DOHH2 (cell line): ENCODE data around the gene KIF26B.

ENCODE experiments used
- H3F3A ChIP-seq: fragments of 200-600 bp; sonication (generic), shearing (Covaris generic); 2 replicates; pipeline ENCODE4 v1.6.0; 2016; ENCODE audit warnings: antibody characterized with exemption, mild to moderate bottlenecking; ENCODE audit not compliant: control insufficient read depth, insufficient read depth
- H3K27ac ChIP-seq: fragments of 200-600 bp; sonication (generic); 2 replicates; pipeline ENCODE4 v1.5.1; 2014; ENCODE audit warnings: low read depth, mild to moderate bottlenecking, low read length, moderate library complexity
- H3K27me3 ChIP-seq: fragments of 200-600 bp; sonication (generic); 2 replicates; pipeline ENCODE4 v1.6.1; 2014; ENCODE audit warnings: mild to moderate bottlenecking, low read length, mixed read lengths; ENCODE audit not compliant: control insufficient read depth
- H3K36me3 ChIP-seq: fragments of 200-600 bp; sonication (generic); 2 replicates; pipeline ENCODE4 v1.6.1; 2014; ENCODE audit warnings: mild to moderate bottlenecking, low read length, moderate library complexity, mixed read lengths; ENCODE audit not compliant: control insufficient read depth
- H3K4me1 ChIP-seq: fragments of 200-600 bp; sonication (generic); 2 replicates; pipeline ENCODE4 v1.6.1; 2014; ENCODE audit warnings: mild to moderate bottlenecking, low read length, mixed read lengths; ENCODE audit not compliant: control insufficient read depth
- H3K4me2 ChIP-seq: fragments of 200-600 bp; sonication (generic); 2 replicates; pipeline ENCODE4 v1.6.0; 2014; ENCODE audit warnings: mild to moderate bottlenecking, low read length, moderate library complexity
- H3K4me3 ChIP-seq: fragments of 200-600 bp; sonication (generic); 2 replicates; pipeline ENCODE4 v1.5.1; 2014; ENCODE audit warnings: mild to moderate bottlenecking, low read length, mixed read lengths
- H3K79me2 ChIP-seq: fragments of 200-600 bp; sonication (generic); 2 replicates; pipeline ENCODE4 v1.6.1; 2014; ENCODE audit warnings: mild to moderate bottlenecking, low read length, mixed read lengths; ENCODE audit not compliant: control insufficient read depth
- H3K9me2 ChIP-seq: fragments of 200-600 bp; sonication (generic); replicated peaks from 2 replicates; pipeline ENCODE4 v1.6.1; 2014; ENCODE audit warnings: mild to moderate bottlenecking, low read length, mixed read lengths; ENCODE audit not compliant: control insufficient read depth
- H3K9me3 ChIP-seq: fragments of 200-600 bp; sonication (generic); 2 replicates; pipeline ENCODE4 v1.6.1; 2014; ENCODE audit warnings: antibody characterized with exemption, low read length, mixed read lengths; ENCODE audit not compliant: control insufficient read depth, insufficient read depth
- H4K20me1 ChIP-seq: fragments of 200-600 bp; sonication (generic); 2 replicates; pipeline ENCODE4 v1.6.0; 2014; ENCODE audit warnings: low read depth, mild to moderate bottlenecking, antibody characterized with exemption, low read length, moderate library complexity; ENCODE audit not compliant: control insufficient read depth, insufficient read depth
- EZH2phosphoT487 ChIP-seq: fragments of 200-600 bp; sonication (generic); IDR thresholded peaks from 2 replicates; pipeline ENCODE4 v1.6.1; 2017; ENCODE audit warnings: borderline replicate concordance, mild to moderate bottlenecking, antibody characterized with exemption, low read length, moderate library complexity, mixed read lengths
- TF ChIP-seq, protein P1 (sequence below): fragments of 200-600 bp; sonication (generic); IDR thresholded peaks from one replicate; pipeline ENCODE4 v1.5.1; 2014; ENCODE audit warnings: antibody characterized with exemption, mild to moderate bottlenecking, low read depth, low read length; ENCODE audit not compliant: poor library complexity, severe bottlenecking

Gene KIF26B

DNA sequence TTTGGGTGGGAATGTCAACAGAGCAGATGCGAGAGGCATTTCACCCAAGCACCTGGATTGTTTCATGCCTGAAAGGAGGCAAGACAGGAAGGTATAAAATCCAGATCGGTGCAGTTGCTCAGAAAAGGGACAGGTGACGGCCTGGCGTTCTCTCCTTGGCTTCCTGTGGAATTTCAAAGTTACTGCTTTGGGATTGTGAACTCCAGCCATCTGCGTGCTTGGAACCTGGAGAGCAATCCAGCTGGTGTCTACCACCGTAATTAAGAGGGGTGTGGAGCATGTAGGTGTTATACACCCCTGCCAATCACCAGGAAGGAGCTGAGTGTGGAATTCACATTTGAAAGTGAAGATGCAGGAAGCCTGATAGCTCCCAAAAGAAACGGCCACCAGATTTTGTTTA is 286.1 kb downstream of the KIF26B start:
- Histone ChIP-seq H3K4me1 (no peaks in the 10 kb centered on the region), H4K20me1 (no peaks in the 10 kb centered on the region), H3K9me2 (no peaks in the 10 kb centered on the region), H3K36me3 (no peaks in the 10 kb centered on the region), H3K27ac (no peak overlapping the region), H3K4me2 (no peak overlapping the region), H3F3A (no peaks in the 10 kb centered on the region), H3K4me3 (no peak overlapping the region), H3K27me3 (peaks cover 9% of the 10 kb centered on the region), H3K9me3 (no peaks in the 10 kb centered on the region), H3K79me2 (no peaks in the 10 kb centered on the region)
- TF ChIP-seq, protein P1, sequence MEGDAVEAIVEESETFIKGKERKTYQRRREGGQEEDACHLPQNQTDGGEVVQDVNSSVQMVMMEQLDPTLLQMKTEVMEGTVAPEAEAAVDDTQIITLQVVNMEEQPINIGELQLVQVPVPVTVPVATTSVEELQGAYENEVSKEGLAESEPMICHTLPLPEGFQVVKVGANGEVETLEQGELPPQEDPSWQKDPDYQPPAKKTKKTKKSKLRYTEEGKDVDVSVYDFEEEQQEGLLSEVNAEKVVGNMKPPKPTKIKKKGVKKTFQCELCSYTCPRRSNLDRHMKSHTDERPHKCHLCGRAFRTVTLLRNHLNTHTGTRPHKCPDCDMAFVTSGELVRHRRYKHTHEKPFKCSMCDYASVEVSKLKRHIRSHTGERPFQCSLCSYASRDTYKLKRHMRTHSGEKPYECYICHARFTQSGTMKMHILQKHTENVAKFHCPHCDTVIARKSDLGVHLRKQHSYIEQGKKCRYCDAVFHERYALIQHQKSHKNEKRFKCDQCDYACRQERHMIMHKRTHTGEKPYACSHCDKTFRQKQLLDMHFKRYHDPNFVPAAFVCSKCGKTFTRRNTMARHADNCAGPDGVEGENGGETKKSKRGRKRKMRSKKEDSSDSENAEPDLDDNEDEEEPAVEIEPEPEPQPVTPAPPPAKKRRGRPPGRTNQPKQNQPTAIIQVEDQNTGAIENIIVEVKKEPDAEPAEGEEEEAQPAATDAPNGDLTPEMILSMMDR: no peak

DNA sequence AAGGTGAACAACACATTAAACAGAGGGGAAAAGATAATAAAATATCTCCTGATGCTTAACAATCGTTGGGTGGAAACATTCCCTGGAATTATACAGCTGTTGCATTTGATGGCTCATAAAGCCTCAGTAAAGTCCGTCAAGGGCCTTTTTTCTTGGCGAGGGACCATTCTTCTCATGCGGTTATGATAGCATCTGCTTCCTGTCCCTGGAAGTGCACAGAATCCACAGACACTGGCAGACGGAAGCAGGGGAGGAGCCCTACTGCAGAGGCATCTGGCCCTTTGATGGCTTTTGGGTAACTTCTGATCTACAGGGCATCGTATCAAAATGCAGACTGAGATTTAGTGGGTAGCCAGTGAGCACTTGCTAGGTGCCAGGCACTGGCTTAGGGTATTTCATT is 286.9 kb downstream of the KIF26B start:
- Histone ChIP-seq H3K27ac (no peak overlapping the region), H3F3A (no peaks in the 10 kb centered on the region), H3K79me2 (no peaks in the 10 kb centered on the region), H3K4me2 (no peak overlapping the region), H3K9me3 (no peaks in the 10 kb centered on the region), H3K4me1 (no peaks in the 10 kb centered on the region), H3K4me3 (no peak overlapping the region), H3K27me3 (peaks cover 9% of the 10 kb centered on the region), H4K20me1 (no peaks in the 10 kb centered on the region), H3K36me3 (no peaks in the 10 kb centered on the region), H3K9me2 (no peaks in the 10 kb centered on the region)
- TF ChIP-seq EZH2phosphoT487: no peak
- TF ChIP-seq, protein P1: no peak

DNA sequence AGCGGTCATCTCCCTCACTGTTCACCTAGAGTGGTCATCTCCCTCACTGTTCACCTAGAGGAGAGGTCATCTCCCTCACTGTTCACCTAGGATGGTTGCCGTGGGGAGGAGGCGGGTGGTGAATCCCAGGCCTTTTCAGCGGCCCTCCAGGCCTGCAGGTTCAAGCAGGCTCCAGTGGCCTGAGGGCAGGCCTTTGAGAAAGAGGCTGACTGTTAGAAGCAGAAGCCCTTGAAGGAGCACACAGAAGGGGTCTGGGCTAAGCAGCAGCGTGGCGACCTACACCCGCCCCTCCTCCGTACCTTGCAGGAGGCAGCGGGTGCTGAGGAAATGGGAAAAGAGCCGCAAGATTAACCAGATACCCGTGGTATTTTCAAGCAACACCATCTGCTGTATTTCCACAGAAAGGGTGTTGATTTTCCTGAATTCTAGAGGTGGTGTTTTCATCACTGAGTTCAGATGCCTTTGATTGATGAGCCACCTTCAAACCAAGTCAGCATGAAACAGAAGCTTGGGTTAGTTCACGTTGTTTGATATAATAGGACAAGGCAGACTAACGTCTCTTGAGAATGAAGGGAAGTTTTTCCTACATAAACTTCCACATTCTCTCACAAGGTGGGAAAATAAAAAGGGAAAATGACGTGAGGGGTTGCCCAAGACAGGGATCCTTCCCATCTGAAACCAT is 289.5 kb downstream of the KIF26B start:
- H4K20me1 ChIP-seq: no peaks in the 10 kb centered on the region
- no peak overlapping the region for H3K27ac ChIP-seq
- H3K36me3 ChIP-seq: no peaks in the 10 kb centered on the region
- H3K4me3 ChIP-seq: no peak overlapping the region
- no peaks in the 10 kb centered on the region for H3K9me2 ChIP-seq
- H3K4me2 ChIP-seq: no peak overlapping the region
- H3K79me2 ChIP-seq: no peaks in the 10 kb centered on the region
- H3K4me1 ChIP-seq: no peaks in the 10 kb centered on the region
- no peaks in the 10 kb centered on the region for H3F3A ChIP-seq
- H3K9me3 ChIP-seq: no peaks in the 10 kb centered on the region
- peaks cover 3% of the 10 kb centered on the region for H3K27me3 ChIP-seq
- TF ChIP-seq, protein P1: no peak
- no peak for TF ChIP-seq EZH2phosphoT487
